ENCODE measurements around the gene ALX4. TPM values are rescaled to one million over a fixed set of nuclear protein-coding genes. Genes with fewer than 3 reads are reported as not detected.

The ALX4 gene
- total RNA-seq, 2 experiments from 2014 or later: not detected

DNA sequence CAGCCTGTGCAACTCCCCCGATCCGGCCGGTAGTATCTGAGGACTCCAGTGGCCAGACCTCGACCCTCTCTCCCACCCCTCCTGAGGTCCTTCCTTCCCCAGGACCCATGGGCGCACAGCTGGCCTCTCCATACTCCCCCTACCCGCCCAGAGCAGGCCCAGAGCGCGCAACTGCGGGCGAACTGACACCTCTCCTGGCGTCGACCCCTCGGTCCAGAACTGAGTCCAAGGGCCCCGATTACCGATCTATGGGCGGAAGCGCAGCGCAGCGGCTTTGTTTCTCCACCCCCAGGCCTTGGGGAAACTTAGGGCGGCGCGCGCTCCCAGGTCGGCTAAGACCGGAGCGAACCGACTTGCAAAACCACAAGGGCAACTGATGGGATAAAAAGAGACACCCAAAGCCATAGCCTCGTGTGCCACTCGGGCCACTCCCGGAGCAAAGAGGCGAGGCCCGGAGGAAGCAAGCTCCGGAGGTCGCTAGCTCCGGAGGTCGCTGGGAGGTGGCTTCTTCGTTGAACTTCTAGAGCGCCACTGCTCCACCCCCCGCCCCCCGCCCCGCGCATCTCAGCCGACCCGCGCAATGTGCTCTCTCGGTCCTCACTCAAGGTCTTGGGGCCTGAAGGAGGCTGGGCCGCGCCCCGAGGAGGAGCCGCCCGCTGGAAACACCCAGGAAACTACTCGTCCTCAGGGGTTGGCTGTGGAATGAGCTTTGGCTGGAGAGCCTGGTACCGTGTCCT lies 9.8 kb upstream of the ALX4 start:
- Histone ChIP-seq H3K9me3 (ENCODE audit: control insufficient read depth in 1 of 2, insufficient read depth in 1 of 2, low read length in 2 of 2) (peaks cover 0 to 18% of the 10 kb centered on the region in 2 experiments), H3K4me3 (ENCODE audit: low read length) (no peak overlapping the region), H3K27me3 (ENCODE audit: control insufficient read depth in 1 of 2, insufficient read depth in 2 of 2, low read length in 2 of 2) (peaks cover 88 to 96% of the 10 kb centered on the region in 2 experiments), H3K27ac (ENCODE audit: low read depth in 1 of 2, low read length in 2 of 2) (no peak overlapping the region), H3K36me3 (ENCODE audit: insufficient read depth, low read length) (no peaks in the 10 kb centered on the region), H3K4me1 (ENCODE audit: insufficient read depth, low read length) (peaks cover 16% of the 10 kb centered on the region)
- TF ChIP-seq, protein P1, sequence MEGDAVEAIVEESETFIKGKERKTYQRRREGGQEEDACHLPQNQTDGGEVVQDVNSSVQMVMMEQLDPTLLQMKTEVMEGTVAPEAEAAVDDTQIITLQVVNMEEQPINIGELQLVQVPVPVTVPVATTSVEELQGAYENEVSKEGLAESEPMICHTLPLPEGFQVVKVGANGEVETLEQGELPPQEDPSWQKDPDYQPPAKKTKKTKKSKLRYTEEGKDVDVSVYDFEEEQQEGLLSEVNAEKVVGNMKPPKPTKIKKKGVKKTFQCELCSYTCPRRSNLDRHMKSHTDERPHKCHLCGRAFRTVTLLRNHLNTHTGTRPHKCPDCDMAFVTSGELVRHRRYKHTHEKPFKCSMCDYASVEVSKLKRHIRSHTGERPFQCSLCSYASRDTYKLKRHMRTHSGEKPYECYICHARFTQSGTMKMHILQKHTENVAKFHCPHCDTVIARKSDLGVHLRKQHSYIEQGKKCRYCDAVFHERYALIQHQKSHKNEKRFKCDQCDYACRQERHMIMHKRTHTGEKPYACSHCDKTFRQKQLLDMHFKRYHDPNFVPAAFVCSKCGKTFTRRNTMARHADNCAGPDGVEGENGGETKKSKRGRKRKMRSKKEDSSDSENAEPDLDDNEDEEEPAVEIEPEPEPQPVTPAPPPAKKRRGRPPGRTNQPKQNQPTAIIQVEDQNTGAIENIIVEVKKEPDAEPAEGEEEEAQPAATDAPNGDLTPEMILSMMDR (IDR thresholded peaks at IDR 0.05): no peak
- H3K36me3 Mint-ChIP-seq (ENCODE audit: low read depth): no peaks in the 10 kb centered on the region
- CTCF ChIA-PET: no interaction called here
- H3K4me1 Mint-ChIP-seq (ENCODE audit: low read depth): peaks cover 9% of the 10 kb centered on the region
- H3K4me3 Mint-ChIP-seq: no peak overlapping the region
- no peaks in the 10 kb centered on the region for H3K9me3 Mint-ChIP-seq
- POLR2A ChIA-PET: interaction anchor here (0.5 kb wide), 1 partner anchor 603 kb away, joined by 4 read pairs; no protein-coding TSS in a partner anchor
- H3K27me3 Mint-ChIP-seq: peaks cover 88% of the 10 kb centered on the region
- no peak for DNase-seq
- ATAC-seq (ENCODE audit: poor library complexity): no peak
- no peak overlapping the region for H3K27ac Mint-ChIP-seq
- intact Hi-C loops (cut with DNase I, micrococcal nuclease): no loop called here

DNA sequence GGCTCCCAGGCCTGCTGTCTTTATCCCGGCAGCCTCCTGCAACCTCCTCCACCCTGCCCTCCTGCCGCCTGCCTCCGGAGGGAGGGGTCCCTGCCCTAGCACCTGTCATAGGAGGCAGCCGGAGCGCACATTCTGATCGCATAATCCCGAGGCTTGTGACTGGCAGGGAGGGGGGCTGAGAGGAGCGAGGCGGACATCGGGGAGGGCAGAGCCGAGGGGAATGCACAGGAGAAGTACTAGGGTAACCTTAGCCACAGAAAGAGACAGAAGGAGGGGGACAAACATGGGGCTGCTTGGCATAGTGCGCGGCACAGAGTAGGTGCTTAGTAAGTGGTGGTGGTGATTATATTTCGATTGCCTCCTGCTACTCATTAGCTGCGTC lies 9.2 kb upstream of the ALX4 start:
- POLR2A ChIA-PET: no interaction called here
- no peaks in the 10 kb centered on the region for H3K36me3 ChIP-seq (ENCODE audit: insufficient read depth, low read length)
- no peak overlapping the region for H3K4me3 Mint-ChIP-seq
- CTCF ChIA-PET: no interaction called here
- H3K4me3 ChIP-seq (ENCODE audit: low read length): no peak overlapping the region
- ATAC-seq (ENCODE audit: poor library complexity) (no peak), DNase-seq (no peak)
- H3K27ac Mint-ChIP-seq: no peak overlapping the region
- H3K27ac ChIP-seq (ENCODE audit: low read depth in 1 of 2, low read length in 2 of 2): no peak overlapping the region
- H3K4me1 ChIP-seq (ENCODE audit: insufficient read depth, low read length): peaks cover 16% of the 10 kb centered on the region
- H3K27me3 ChIP-seq (ENCODE audit: control insufficient read depth in 1 of 2, insufficient read depth in 2 of 2, low read length in 2 of 2): peaks cover 88 to 96% of the 10 kb centered on the region in 2 experiments
- TF ChIP-seq, protein P1 (IDR thresholded peaks at IDR 0.05): no peak
- no peaks in the 10 kb centered on the region for H3K36me3 Mint-ChIP-seq (ENCODE audit: low read depth)
- intact Hi-C loops (cut with DNase I, micrococcal nuclease): no loop called here
- H3K9me3 ChIP-seq (ENCODE audit: control insufficient read depth in 1 of 2, insufficient read depth in 1 of 2, low read length in 2 of 2): peaks cover 0 to 23% of the 10 kb centered on the region in 2 experiments
- no peaks in the 10 kb centered on the region for H3K9me3 Mint-ChIP-seq
- H3K4me1 Mint-ChIP-seq (ENCODE audit: low read depth): peaks cover 9% of the 10 kb centered on the region
- peaks cover 89% of the 10 kb centered on the region for H3K27me3 Mint-ChIP-seq

DNA sequence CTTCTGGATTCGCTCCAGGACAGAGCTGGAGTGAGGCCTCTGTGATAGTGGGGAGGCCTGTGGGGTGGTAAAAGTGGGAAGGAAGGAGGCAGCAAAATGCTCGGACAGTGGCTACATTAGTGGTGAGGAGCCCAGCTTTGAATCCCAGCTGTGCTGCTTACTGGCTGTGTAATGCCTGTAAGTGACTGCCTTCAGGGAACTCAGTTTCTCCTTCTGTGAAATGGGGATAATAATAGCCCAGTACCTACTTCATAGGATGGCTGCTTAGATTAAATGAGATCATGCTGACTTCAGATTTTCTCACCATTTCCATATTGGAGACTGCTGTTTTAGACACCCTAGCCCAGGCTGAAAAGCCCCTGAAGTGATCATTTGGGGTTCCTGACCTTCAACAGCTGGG lies 8.4 kb upstream of the ALX4 start:
- Histone ChIP-seq H3K36me3 (ENCODE audit: insufficient read depth, low read length) (no peaks in the 10 kb centered on the region), H3K9me3 (ENCODE audit: control insufficient read depth in 1 of 2, insufficient read depth in 1 of 2, low read length in 2 of 2) (peaks cover 0 to 27% of the 10 kb centered on the region in 2 experiments), H3K27ac (ENCODE audit: low read depth in 1 of 2, low read length in 2 of 2) (no peak overlapping the region), H3K4me1 (ENCODE audit: insufficient read depth, low read length) (peaks cover 16% of the 10 kb centered on the region), H3K27me3 (ENCODE audit: control insufficient read depth in 1 of 2, insufficient read depth in 2 of 2, low read length in 2 of 2) (peaks cover 91 to 96% of the 10 kb centered on the region in 2 experiments), H3K4me3 (ENCODE audit: low read length) (no peak overlapping the region)
- Mint-ChIP-seq H3K4me3 (no peak overlapping the region), H3K36me3 (ENCODE audit: low read depth) (no peaks in the 10 kb centered on the region), H3K4me1 (ENCODE audit: low read depth) (peaks cover 9% of the 10 kb centered on the region), H3K27me3 (peaks cover 89% of the 10 kb centered on the region), H3K9me3 (no peaks in the 10 kb centered on the region), H3K27ac (no peak overlapping the region)
- ChIA-PET POLR2A (no interaction called here), CTCF (no interaction called here)
- TF ChIP-seq, protein P1 (IDR thresholded peaks at IDR 0.05): no peak
- ATAC-seq (ENCODE audit: poor library complexity) (no peak), DNase-seq (no peak)
- intact Hi-C loops (cut with DNase I, micrococcal nuclease): no loop called here

Measured in CD4-positive, alpha-beta T cell (primary cell).